Activated CD8-positive, alpha-beta memory T cell treated with anti-CD3 and anti-CD28 coated beads for 1 hour (primary cell): ENCODE results near the gene NAA80.
"Not testable (repeated sequence)": the region's sequence is repeated elsewhere in the genome, so short reads cannot be mapped to it uniquely, and the experiment has no call there.

Experiments used
- DNase-seq, 2 donors: peaks; one replicate each; pipeline ENCODE4 v3.0.0-alpha.2; 2020; ENCODE audit warnings: low read depth in 1 of 2; ENCODE audit errors: extremely low read depth in 1 of 2

NAA80 gene

DNA sequence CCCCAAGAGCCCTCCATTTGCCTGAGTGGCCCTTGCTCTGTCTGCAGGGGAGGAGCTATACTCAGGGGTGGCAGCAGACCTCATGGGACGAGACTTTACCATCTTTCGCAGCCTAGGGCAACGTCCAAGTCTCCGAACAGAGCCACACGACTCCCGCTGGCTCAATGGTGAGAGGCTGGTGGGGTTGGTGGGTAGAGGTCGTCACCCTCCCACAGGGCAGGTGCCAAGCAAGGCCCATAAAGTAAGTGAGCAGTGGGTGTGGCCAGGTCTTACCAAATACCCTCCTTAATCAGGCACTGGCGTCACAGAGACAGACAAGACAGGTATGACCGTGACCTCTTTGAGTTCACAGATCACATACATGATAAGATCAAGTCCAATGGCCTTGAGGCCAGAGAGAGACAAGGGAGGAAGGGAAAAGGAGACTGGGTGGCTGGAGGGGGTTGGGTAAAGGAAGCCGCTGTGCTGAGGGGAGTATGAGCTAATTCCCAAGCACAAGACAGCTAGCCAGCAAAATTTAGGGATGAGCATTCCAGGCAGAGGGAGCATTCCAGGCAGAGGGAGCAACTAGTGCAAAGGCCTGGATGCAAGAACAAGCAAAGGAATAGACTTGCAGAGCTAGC lies 27.8 kb downstream of the NAA80 start:
- no peak for DNase-seq

DNA sequence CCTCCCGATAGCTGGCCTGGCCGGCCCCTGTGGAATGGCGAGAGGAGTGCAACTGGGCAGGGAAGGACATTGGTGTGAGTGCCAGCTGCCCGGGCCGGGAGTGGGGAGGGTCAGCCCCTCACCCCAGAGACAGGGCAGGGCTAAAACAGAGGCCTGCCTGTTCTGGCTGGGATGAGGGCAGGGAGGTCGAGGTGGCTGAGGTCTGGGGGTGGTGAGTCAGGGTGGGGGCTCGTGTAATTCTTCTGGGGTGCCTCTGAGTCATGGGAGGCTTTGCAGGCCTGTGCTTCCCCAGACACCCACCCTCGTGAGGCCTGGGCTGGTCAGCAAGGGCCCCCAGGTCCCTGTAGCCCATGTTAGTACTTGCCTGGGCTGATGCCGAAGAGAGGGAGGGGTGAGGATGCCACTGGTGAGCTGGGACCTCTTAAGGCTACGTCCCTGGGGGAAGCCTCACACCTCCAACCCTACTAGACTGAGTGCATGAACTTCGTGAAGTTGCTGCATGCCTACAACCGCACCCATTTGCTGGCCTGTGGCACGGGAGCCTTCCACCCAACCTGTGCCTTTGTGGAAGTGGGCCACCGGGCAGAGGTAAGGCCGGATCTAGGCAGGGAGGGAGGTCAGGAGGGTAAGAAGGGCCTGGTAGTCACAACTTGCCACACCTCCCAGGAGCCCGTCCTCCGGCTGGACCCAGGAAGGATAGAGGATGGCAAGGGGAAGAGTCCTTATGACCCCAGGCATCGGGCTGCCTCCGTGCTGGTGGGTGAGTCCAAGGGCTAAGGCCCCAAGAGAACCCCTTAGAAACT lies 28.6 kb downstream of the NAA80 start:
- DNase-seq = no peak

DNA sequence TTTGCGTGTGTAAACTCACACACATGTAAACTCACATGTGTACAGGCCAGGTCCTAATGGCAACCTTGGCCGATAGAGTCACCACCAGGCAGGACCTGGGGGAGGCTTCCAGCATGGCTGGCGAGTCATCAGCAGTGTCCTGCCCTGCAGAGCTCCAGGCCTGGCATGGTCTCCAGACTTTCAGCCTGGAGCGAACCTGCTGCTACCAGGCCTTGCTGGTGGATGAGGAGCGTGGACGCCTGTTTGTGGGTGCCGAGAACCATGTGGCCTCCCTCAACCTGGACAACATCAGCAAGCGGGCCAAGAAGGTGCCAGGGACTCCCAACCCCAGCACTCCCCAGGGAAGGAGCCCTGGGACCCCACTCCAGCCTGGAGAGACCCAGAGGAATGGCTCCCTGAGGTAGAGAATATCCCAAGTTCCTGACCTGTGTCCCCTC lies 29.2 kb downstream of the NAA80 start:
- DNase-seq = no peak

DNA sequence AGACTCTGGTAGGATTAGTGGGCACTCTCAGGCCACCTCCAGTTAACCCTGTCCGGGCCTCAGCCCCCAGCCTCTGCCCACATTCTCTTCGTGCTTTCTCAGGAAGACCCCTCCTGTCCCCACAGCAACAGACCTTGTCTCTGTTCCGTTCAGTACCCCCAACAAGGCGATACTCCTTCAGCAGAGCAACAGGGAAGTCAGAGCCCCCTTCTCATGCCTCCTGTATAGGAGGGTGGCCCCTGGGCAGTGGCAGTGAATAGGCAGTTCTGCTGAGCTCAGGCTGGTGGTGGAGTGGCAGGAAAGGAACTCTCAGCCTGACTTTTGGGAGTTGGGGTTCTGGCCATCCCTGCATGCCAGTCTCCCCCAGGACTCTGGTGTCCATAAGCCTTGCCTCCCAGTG lies 29.7 kb downstream of the NAA80 start:
- DNase-seq = no peak

DNA sequence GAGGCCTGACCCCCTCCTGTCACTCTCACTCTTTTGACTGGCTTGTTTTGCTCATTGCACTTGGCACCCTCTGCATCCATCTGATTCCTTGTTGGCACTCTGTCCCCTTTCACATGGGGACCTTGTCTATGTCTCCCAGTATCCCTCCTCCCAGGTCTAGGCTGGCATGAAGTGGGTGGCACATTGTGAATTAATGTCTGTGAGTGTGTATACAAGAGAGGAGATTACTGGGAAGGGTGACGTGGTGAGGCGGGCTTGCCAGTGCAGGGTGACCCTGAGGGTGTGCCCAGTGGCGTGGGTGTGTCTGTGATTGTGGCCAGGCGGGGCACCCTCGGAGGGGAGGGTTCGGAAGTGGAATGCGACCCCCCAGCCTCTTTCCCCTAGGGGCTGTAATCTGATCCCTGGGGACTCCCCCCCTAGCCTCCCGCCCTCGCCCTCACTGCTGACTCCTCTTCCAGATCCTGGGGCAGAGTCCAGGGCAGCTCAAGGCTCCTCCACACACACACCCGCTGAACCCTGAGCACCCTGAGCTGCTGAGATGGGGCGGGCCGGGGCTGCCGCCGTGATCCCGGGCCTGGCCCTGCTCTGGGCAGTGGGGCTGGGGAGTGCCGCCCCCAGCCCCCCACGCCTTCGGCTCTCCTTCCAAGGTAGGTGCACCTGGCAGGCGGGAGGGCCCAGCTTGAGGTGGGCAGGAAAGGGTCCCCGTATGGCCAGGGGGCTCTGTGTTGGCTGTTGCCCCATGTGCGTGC lies 30.3 kb downstream of the NAA80 start, which contains the start of gene SEMA3B:
TSS of gene SEMA3B (plus strand) at position 445 of the 749 bp plus-strand sequence. CDS start at position 539, 94 bp downstream.
- no peak for DNase-seq

DNA sequence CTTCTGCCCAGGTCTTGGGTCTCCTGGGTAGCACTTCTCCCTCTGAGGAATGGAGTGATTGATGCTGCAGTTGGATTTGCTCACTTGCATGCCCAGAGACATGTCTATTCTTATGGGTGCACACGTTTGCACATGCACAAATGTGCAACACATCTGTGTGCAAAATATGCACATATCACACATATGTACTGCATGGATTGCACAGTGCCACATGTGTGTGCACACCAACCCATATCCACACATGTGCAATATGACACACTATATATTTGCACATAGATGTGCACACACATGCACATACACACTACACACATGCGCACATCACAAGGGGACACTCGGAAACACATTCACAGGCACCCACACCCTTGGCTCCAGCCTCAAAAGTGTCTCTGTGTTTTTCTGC lies 30.9 kb downstream of the NAA80 start:
- DNase-seq = no peak

DNA sequence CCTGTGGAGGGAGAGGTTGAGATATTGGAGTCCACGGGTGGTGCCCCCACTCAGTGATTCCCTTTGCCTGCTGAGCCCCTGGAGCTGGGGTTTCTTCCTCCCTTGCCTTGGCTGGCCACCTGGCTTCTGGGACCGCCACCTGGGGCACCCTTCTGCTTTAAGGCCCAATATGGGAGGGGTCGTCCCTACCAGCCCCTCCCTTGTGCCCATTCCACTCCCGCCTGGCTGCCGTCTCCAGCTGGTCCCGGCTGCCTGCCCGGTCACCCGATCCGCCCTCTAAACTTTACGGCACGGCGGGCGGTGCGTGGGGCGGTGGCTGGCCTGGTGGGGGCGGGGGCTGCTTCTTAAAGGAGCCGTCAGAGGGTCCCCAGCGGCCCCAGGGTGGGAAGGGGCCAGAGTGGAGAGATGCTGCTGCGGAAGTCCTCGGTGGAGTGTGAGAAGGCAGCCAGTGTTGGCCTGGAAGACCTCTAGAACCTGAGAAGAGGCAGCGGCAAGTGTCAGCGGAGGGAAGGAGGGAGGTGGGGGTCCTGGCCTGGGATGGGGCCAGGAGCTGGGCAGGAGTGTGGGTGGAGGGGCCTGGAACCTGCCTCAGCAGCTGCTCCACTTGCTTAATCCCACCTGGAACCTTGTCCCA lies 31.8 kb downstream of the NAA80 start:
- no peak for DNase-seq

DNA sequence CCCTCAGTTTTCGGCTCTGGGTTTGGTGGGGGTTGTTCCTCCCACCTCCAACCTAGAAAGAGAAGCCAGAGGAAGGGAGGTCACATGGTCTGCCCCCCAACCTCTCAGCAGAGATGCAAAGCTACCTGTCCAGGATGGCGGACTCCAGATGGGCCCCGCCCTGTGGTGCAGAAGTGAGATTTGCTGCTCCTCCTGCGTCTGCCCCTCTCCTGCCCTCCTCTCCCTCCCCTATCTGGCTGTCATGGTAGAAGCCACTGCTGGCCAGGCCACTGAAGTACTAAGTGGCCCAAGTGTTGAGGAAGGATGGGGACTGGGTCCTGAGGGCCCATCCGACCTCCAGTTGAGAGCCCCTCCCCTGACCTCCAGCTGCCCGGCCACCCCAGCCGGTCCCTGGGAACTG lies 32.4 kb downstream of the NAA80 start:
- no peak for DNase-seq

- no peak for DNase-seq
Observed at GRCh38 chr3:50266017-50266416, 33.2 kb downstream of the NAA80 start.

DNA sequence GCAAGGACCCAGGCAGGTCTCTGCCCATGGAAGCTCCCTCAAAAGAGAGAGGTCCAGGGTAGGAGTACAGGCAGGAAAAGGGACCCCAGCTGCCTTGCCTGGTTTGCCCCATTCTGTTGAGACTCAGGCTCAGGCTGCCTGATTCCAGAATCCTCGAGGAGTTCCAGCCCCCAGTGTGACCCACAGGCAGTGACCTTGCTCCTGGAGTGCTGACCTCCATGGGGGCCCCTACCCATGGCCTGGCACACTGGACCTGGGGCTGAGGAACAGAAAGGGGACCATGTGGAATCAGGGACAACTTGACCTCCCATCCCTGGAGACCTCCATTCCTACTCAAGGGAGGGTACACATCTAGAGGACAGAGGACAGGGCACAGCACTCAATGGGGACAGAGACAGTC lies 33.6 kb downstream of the NAA80 start:
- no peak for DNase-seq

DNA sequence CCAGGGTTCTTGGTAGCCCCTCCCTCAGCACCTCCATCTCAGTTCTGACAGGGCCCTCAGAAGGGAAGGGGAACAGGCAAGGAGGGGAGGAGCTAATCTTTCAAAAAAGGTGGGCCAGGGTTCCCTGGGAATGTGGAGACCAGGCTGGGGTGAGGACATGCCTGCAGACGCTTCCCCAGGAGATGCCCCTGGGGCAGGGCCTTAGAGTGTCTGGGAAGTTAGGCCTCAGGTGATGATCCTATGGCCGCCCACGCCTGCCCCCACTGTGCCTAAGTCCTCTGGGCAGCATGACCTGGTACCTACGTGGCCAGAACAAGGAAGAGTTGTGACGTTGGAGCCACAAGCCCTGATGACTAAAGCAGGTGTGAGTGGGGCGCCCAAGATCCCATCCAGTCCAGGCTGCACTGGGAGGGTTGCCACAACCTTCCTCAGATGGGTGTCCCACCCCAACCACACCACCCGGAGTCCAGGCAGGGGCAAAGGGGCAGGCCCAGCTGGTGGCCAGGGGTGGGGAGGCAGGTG lies 34.2 kb downstream of the NAA80 start:
- no peak for DNase-seq

DNA sequence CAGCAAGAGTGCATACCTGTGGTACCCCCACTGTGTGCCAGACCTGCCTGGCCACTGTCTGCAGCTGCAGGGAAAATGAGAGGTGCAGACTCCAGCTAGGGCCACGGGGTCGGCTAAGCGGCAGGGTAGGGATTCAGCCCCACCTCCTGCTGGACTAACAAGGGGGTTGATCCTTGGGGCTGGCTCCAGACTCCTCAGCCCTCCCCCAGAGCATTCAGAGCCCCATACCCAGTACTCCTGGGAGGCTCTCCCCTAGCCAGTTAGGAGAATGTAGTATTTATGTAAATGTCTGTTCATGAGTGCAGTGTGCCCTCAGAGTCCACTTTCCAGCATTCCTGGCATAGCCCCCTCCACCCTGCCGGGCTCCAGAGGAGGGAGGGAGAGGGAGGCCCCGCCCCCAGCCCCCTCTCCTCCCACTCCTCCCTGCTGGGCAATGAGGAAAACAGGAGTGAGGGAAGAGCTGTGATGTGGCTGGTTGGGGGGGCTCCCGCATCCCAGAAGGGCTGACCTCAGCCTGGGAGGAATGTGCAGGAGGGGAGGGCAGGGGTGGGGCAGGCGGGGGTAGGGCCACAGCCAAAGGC lies 34.7 kb downstream of the NAA80 start:
- no peak for DNase-seq

- DNase-seq = no peak
Observed at GRCh38 chr3:50263478-50264382, 35.5 kb downstream of the NAA80 start.

DNA sequence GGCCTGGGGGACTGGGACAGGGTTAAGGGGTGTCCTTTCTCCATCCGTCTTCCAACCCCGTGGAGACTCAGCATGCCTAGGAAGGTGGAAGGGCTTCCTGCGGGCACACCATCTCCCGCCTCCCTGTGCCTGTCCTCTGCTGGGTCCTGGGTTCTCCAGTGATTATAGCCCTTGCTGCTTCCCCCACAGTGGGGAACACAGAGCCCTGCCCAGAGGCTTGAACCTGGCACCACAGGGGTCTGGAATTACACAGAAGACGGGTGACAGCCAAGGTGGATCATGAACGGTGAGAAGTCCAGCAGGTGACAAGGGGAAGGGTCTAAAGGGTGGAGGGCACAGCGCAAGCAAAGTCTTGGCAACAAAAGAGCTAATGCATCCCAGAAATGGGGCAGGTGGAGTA lies 36.4 kb downstream of the NAA80 start:
- no peak for DNase-seq

DNA sequence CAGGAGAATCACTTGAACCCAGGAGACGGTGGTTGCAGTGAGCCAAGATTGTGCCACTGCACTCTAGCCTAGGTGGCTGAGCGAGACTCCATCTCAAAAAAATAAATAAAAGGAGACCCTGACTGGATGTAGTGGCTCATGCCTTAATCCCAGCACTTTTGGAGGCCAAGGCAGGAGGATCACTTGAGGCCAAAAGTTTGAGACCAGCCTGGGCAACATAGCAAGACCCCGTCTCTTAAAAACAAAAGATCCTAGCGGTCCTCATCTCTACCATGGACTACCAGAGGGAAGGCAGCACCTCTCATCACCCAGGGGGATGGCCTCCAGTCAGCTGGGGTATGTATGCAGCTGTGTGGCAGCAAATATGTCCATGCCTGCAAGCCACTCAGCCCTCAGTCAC lies 37.0 kb downstream of the NAA80 start:
- DNase-seq = not testable (repeated sequence)

DNA sequence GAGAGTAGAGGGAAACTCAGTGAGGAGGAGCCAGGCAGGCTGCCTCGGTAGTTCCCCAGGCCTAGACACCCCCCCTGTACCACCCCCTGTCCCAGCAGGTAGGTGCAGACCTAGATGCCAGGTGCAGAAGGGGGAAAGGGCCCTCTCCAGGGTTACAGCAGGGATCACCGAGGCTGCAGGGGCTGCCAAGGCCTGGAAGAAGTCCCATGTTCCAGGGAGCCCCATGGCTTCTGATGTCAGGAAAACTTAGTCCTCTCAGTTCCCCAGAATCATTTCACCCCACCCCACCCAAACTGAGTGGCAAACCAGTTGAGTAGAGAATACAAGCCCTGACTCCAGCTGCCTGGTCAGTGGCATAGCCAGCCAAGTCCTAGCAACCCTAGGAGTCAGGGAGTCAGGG lies 37.7 kb downstream of the NAA80 start:
- no peak for DNase-seq

DNA sequence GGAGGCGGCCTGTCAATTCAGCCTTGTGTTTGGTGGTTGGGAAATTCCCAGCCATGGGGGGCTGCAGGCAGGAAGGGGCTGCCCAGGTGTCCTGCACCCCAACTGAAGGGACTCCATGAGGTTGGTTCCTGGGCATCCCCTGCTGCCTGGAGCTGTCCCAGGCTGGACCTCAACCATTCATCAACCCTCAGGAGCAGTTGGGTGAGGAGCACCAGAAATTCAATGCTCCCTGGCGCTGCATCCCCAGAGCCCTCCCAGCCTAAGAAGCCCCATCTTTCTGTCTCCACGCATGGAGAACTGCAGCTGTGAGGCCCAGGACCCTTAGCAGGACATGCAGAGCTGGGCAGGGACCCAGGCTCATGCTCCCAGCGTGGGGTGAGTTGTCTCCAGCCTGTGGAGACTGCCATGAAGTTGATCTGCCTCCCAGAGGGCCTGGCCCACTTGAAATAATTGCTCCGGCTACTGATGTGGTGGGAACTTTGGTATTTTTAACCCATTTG lies 38.2 kb downstream of the NAA80 start:
- no peak for DNase-seq

DNA sequence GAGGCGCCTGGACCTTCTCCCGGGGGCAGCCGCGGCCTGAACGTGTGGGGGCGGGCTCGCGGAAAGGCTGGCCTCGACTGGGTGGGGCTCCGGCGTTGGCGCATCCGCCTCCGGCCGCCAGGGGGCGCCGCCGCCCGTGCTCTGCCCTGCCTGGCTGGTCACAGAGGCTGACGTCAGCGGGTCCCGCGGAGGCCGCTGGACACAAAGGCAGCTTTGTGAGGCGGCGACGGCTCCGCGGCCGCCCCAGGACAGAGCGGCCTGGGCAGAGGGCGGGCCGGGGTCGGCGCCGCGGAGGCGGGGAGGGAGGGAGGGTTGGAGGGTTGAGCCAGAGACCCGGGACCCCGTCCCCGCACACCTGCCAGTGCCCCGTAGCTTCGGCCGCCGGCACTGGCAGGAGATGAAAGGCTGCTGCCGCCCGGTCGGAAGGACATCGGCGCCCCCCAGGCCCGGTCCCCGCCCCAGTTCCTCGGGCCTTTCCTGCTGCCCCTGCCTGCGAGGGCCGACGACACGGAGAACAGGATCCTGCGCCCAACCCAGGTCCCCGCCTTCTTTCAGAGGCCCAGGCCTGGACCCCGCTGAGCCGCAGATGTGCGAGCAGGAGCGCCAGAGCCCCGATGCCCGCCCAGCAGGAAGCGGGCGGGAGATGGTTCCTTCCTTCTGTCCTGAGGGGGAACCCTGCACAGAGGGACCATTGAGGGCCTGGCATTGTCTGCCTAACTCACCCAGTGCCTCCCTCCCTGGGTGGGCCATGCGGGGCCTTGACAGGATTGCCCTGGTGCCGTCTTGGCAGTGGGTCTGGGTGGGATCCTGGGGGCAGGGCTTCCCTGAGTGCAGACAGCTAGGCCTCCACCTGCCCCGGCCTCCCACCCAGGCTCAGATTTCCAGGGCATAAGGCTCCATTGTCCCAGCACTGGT lies 38.9 kb downstream of the NAA80 start:
- peak; percentile 46 to 75 for DNase-seq
